Measurements from ENCODE around the gene MRPS2. TPM values are rescaled to one million over a fixed set of nuclear protein-coding genes. Genes with fewer than 3 reads are reported as not detected.

The MRPS2 gene
- total RNA-seq, 3 donors from 2014 or later = 27.3 to 36.0 (median 28.2) TPM

- DNase-seq = peak in 1 of 3 donors; percentile 40
- H3K4me1 ChIP-seq (ENCODE audit: low read depth) = peaks cover 11% of the 10 kb centered on the region
- no peaks in the 10 kb centered on the region for H3K36me3 ChIP-seq (ENCODE audit: low read depth)
- no peak for ATAC-seq
- no peak overlapping the region for H3K4me3 ChIP-seq
- no peaks in the 10 kb centered on the region for H3K9me3 ChIP-seq
- TF ChIP-seq, protein P1, sequence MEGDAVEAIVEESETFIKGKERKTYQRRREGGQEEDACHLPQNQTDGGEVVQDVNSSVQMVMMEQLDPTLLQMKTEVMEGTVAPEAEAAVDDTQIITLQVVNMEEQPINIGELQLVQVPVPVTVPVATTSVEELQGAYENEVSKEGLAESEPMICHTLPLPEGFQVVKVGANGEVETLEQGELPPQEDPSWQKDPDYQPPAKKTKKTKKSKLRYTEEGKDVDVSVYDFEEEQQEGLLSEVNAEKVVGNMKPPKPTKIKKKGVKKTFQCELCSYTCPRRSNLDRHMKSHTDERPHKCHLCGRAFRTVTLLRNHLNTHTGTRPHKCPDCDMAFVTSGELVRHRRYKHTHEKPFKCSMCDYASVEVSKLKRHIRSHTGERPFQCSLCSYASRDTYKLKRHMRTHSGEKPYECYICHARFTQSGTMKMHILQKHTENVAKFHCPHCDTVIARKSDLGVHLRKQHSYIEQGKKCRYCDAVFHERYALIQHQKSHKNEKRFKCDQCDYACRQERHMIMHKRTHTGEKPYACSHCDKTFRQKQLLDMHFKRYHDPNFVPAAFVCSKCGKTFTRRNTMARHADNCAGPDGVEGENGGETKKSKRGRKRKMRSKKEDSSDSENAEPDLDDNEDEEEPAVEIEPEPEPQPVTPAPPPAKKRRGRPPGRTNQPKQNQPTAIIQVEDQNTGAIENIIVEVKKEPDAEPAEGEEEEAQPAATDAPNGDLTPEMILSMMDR (IDR thresholded peaks at IDR 0.05) = no peak
- intact Hi-C loops (cut with DNase I, micrococcal nuclease) = no loop called here
Observed at GRCh38 chr9:135484460-135485277, 15.8 kb upstream of the MRPS2 start.

- TF ChIP-seq, protein P1 (IDR thresholded peaks at IDR 0.05) = no peak
- H3K36me3 ChIP-seq (ENCODE audit: low read depth) = no peaks in the 10 kb centered on the region
- DNase-seq (no peak), ATAC-seq (no peak)
- H3K4me3 ChIP-seq = no peak overlapping the region
- H3K9me3 ChIP-seq = no peaks in the 10 kb centered on the region
- intact Hi-C loops (cut with DNase I, micrococcal nuclease) = no loop called here
- H3K4me1 ChIP-seq (ENCODE audit: low read depth) = peaks cover 10% of the 10 kb centered on the region
Observed at GRCh38 chr9:135485385-135485784, 15.1 kb upstream of the MRPS2 start.

DNA sequence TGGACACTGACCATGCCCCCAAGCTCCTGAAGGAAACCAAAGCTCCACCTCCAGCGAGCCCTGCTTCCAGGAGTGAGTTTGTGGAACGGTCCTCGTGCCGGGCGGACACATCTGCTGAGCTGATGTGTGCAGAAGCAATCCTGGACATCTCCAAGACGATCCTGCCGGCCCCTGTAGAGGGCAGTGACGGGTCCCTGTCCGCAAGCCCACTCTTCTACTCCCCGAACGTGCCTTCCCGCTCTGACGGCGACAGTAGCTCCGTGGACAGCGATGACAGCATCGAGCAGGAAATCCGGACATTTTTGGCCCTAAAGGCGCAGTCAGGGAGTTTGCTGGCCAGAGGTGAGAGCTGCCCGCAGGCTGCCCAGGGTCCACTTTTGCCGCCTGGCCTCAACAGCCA, 14.7 kb upstream of the MRPS2 start:
- intact Hi-C loops (cut with DNase I, micrococcal nuclease) = no loop called here
- DNase-seq = no peak
- Histone ChIP-seq H3K4me3 (no peak overlapping the region), H3K36me3 (ENCODE audit: low read depth) (no peaks in the 10 kb centered on the region), H3K9me3 (no peaks in the 10 kb centered on the region), H3K4me1 (ENCODE audit: low read depth) (peaks cover 6% of the 10 kb centered on the region)
- TF ChIP-seq, protein P1 (IDR thresholded peaks at IDR 0.05) = no peak
- no peak for ATAC-seq

DNA sequence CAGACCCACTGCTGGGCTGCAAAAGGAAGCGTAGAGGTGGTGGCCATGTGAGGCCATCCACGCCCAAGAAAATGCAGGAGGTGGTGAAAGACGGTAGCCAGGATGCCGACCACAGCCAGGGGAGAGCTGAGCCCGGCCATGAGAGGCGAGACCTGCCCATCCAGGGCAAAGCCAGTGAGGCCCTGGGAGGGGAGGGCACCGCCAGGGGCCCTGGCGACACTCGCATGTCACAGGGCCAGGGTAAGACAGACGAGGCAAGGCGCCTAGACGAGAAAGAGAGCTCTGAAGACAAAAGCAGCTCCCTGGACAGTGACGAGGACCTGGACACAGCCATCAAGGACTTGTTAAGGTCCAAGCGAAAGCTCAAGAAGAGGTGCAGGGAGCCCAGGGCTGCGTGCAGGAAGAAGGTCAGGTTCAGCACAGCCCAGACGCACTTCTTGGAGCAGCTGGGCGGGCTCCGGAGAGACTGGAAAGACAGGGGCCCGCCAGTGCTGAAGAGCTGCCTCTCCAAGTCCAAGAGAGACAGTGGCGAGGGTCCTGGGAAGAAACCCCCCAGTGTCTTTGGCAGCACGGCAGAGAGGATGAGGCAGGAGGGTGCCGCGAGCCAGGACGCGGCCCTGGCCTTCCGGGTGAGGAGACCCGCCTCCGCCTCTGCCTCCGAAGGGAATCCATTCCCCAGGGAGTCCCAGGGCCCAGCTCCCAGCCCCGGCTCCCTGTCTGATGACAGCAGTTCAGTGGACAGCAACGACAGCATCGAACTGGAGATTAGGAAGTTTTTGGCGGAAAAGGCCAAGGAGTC, 14.0 kb upstream of the MRPS2 start:
- no peaks in the 10 kb centered on the region for H3K4me1 ChIP-seq (ENCODE audit: low read depth)
- ATAC-seq (no peak), DNase-seq (no peak)
- H3K4me3 ChIP-seq = no peak overlapping the region
- intact Hi-C loops (cut with DNase I, micrococcal nuclease) = no loop called here
- TF ChIP-seq, protein P1 (IDR thresholded peaks at IDR 0.05) = no peak
- H3K9me3 ChIP-seq = no peaks in the 10 kb centered on the region
- H3K36me3 ChIP-seq (ENCODE audit: low read depth) = no peaks in the 10 kb centered on the region

DNA sequence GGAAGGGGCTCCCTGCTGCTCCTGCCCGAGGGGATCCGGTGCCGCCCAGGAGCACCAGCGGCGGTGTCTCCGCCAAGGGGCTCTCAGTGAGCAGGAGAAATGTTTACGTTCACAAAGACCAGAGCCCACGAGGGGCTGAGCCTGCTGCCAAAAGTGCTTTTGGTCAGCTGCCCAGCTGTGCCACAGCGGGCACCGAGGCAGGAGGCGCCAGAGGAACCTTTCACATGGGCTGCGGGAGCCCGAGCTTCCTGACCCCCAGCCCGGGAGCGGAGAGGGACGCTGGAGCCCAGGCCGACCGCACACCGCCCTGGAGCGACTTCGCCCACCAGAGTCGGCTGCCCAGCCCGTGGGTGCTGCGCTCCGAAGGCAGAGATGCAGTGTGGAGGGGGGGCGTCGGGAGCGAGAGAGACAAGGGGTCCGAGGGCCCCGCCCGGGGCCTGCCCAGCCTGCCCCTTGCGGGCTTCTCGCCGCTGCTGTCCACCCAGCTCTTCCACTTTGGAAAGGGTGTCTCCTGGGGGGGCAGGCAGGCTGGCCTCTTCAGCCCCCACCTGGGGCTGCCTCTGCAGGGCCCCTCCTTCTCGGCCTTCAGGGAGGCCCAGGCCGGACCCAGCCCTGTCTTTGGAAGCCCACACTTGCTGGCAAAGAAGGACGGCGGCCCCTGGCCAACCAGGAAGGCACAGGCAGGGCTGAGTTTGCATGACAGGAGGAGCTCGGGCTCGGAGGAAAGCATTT, 13.0 kb upstream of the MRPS2 start:
- intact Hi-C loops (cut with DNase I, micrococcal nuclease) = no loop called here
- ATAC-seq (no peak), DNase-seq (peak in 1 of 3 donors; percentile 45)
- Histone ChIP-seq H3K4me1 (ENCODE audit: low read depth) (no peaks in the 10 kb centered on the region), H3K9me3 (no peaks in the 10 kb centered on the region), H3K4me3 (no peak overlapping the region), H3K36me3 (ENCODE audit: low read depth) (no peaks in the 10 kb centered on the region)
- TF ChIP-seq, protein P1 (IDR thresholded peaks at IDR 0.05) = no peak

Data from mucosa of descending colon (tissue), 3 donors.